Measurements from ENCODE around the gene PRKAG2.

- TF ChIP-seq CTCF (IDR thresholded peaks at IDR 0.05) = no peak
- no peak for TF ChIP-seq POLR2A (IDR thresholded peaks at IDR 0.05)
These were observed 134.0 kb downstream of the PRKAG2 start for GRCh38 chr7:151742713-151743480.
